Body of pancreas (tissue), 4 donors: ENCODE results near the gene PACS1.

Experiments used
- CTCF ChIP-seq, 7 experiments: fragments of 450-650 bp in 4 of 7; fragments of 200-600 bp in 3 of 7; sonication (generic) in 3 of 7; IDR thresholded peaks; one replicate each; pipeline ENCODE4 v1.5.1; 2016 to 2019; ENCODE audit warnings: antibody characterized with exemption in 7 of 7
- POLR2A ChIP-seq, 3 donors: fragments of 450-650 bp; IDR thresholded peaks; one replicate each; pipeline ENCODE4 v1.6.1; 2016; ENCODE audit warnings: antibody characterized with exemption in 3 of 3, mild to moderate bottlenecking in 2 of 3

- TF ChIP-seq CTCF (IDR thresholded peaks at IDR 0.05) (no peak), POLR2A (IDR thresholded peaks at IDR 0.05) (no peak)
These were observed 13.6 kb upstream of the PACS1 start for GRCh38 chr11:66056501-66056900.
